ENCODE data around the gene SCD5.

Gene SCD5

DNA sequence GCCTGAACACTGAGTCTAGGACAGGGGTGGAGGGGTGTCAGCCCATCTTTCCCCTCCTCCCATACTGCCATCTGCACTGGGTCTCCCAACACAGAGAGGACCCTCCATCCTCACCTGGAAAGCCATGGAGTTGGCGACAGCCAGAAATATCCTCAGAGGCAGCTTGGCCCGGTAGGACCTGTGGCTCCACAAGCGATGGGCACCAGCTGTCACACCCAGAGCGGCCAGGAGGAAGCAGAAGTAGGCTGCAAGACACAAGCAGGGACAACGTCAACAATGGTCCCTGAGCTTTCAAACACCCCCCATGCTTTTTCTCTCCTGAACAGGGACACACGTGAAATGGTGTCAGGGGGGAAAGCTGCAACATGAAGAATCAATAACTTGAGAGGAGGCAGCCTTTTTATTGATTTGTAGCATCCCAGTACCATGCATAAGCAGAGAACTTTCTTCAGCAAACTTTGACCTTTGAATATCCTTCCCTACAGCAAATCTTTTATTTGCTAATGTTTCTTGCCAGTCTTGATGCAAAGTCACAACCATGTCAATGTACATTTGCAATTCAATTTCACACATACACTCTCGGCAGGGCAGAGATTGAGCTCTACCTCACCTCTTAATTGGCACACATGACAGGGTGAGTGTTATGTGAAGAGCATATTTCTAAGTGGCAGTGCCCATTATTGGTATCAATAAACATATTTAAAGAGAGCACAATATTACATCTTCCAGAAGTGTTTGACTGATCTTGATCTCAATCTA lies 93.2 kb downstream of the SCD5 start:
- Histone ChIP-seq H3K27me3 (ENCODE audit: insufficient read depth, low read depth, severe bottlenecking) (no peaks in the 10 kb centered on the region), H3K4me3 (ENCODE audit: low read depth, low read length) (no peak overlapping the region), H3K27ac (no peak overlapping the region), H3K36me3 (peaks cover 10% of the 10 kb centered on the region; the same call in 1 of the 2 replicates), H3K9me3 (ENCODE audit: severe bottlenecking) (no peaks in the 10 kb centered on the region)
- TF ChIP-seq, protein P1, sequence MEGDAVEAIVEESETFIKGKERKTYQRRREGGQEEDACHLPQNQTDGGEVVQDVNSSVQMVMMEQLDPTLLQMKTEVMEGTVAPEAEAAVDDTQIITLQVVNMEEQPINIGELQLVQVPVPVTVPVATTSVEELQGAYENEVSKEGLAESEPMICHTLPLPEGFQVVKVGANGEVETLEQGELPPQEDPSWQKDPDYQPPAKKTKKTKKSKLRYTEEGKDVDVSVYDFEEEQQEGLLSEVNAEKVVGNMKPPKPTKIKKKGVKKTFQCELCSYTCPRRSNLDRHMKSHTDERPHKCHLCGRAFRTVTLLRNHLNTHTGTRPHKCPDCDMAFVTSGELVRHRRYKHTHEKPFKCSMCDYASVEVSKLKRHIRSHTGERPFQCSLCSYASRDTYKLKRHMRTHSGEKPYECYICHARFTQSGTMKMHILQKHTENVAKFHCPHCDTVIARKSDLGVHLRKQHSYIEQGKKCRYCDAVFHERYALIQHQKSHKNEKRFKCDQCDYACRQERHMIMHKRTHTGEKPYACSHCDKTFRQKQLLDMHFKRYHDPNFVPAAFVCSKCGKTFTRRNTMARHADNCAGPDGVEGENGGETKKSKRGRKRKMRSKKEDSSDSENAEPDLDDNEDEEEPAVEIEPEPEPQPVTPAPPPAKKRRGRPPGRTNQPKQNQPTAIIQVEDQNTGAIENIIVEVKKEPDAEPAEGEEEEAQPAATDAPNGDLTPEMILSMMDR (IDR thresholded peaks at IDR 0.05; ENCODE audit: low read depth, low read length), result no peak
- DNase-seq, result no peak

DNA sequence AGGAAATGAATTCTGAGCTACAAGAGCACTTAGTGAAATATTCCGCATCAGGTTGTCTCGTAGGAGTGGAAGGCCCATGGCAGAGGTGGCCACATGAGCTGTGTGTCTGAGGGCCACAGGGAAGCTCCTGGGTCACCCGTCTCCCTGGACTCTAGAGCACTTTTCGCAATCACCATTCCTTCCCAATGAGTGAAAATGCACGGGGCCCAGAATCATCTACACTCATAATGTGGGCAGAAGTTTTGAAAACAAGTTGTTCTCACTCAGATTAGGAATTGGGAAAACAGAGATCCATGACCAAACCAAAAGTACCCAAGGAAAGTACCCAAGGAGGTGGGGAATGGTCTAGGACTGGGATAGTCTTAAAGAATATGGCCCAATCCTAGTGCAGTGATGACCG lies 94.4 kb downstream of the SCD5 start:
- Histone ChIP-seq H3K27me3 (ENCODE audit: insufficient read depth, low read depth, severe bottlenecking) (no peaks in the 10 kb centered on the region), H3K27ac (no peak overlapping the region), H3K4me3 (ENCODE audit: low read depth, low read length) (no peak overlapping the region), H3K36me3 (peaks cover 10% of the 10 kb centered on the region; the same call in 1 of the 2 replicates), H3K9me3 (ENCODE audit: severe bottlenecking) (no peaks in the 10 kb centered on the region)
- TF ChIP-seq, protein P1 (IDR thresholded peaks at IDR 0.05; ENCODE audit: low read depth, low read length), result no peak
- DNase-seq, result no peak

DNA sequence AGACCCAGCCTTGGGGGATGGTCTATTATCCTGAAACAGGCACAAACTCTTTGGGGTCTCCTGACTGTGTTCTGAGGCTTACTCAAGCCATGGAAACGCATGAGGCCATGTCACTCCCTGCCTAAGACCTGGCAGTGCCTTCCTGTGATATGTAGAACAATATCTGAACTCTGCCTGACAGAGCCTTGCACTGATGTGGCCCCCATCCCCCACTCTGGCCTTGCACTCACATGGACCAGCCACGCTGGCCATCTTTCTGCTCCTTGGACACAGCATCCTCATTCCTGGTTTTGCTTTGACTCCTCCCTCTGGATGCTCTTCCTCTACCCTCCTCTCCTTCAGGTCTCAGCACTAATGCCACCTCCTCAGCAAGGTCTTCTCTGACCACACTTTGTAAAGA lies 100.2 kb downstream of the SCD5 start:
- H3K27ac ChIP-seq, result no peak overlapping the region
- no peak overlapping the region for H3K4me3 ChIP-seq (ENCODE audit: low read depth, low read length)
- H3K9me3 ChIP-seq (ENCODE audit: severe bottlenecking), result no peaks in the 10 kb centered on the region
- H3K36me3 ChIP-seq, result 0 out of 2 replicates have a peak, but pooled peaks cover 6% of the 10 kb centered on the region
- TF ChIP-seq, protein P1 (IDR thresholded peaks at IDR 0.05; ENCODE audit: low read depth, low read length), result no peak
- H3K27me3 ChIP-seq (ENCODE audit: insufficient read depth, low read depth, severe bottlenecking), result no peaks in the 10 kb centered on the region
- DNase-seq, result no peak

DNA sequence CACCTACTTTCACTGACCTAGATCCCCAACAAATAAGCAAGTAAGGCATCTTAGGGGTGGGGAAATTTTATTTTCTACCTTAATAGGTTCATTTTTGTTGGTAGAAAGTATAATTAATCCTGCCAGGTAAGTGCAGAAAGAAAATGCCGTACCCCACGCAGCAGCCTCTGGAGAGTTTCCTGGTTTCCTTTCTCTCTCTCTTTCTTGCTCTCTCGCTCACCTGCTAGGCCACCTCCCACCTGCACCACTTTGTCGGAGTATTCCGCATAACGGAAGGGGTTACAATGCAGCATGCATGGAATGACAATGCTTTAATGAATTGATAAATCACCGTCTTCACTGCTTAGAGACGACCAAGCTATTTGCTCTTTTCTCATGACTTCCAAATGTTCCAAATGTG lies 101.0 kb downstream of the SCD5 start:
- no peaks in the 10 kb centered on the region for H3K9me3 ChIP-seq (ENCODE audit: severe bottlenecking)
- TF ChIP-seq, protein P1 (IDR thresholded peaks at IDR 0.05; ENCODE audit: low read depth, low read length), result no peak
- H3K36me3 ChIP-seq, result 0 out of 2 replicates have a peak, but pooled peaks cover 3% of the 10 kb centered on the region
- DNase-seq, result no peak
- H3K4me3 ChIP-seq (ENCODE audit: low read depth, low read length), result no peak overlapping the region
- H3K27ac ChIP-seq, result no peak overlapping the region
- no peaks in the 10 kb centered on the region for H3K27me3 ChIP-seq (ENCODE audit: insufficient read depth, low read depth, severe bottlenecking)

DNA sequence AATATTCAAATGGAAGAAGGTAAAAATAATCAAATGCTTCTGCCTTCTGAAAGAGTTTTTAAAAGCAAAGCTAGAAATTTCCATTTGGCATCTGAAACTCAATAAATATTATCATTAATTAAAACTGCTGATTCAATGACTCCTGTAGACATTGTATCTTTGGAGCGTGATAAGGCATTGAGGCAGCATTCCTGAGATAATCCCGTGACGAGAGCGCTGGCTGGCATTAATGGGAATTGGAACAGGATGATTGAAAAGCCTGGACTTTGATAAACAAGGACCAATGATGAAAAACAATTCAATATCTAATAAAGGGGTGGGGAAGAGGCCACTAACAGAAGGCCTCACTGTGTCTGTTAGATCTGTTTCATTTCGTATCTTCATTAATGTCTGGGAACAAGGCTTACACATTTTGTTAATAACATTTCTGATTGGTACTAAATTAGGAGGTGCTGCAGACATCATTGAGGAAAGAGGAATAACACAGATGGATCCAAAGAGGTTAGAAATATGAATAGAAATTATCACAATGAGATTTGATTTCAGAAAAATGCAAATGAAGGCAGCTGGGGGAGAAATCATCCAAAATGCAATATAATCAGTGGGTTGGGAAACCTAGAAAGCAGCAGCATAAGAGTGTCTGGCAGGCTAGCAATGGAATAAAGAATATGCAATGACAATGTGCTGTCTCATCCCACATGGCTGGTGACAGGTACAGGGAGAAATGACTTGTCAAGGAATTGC lies 102.3 kb downstream of the SCD5 start:
- no peak overlapping the region for H3K4me3 ChIP-seq (ENCODE audit: low read depth, low read length)
- H3K36me3 ChIP-seq, result no peaks in the 10 kb centered on the region
- no peak for DNase-seq
- TF ChIP-seq, protein P1 (IDR thresholded peaks at IDR 0.05; ENCODE audit: low read depth, low read length), result no peak
- H3K27ac ChIP-seq, result no peak overlapping the region
- no peaks in the 10 kb centered on the region for H3K9me3 ChIP-seq (ENCODE audit: severe bottlenecking)
- no peaks in the 10 kb centered on the region for H3K27me3 ChIP-seq (ENCODE audit: insufficient read depth, low read depth, severe bottlenecking)
